Stomach (tissue), 9 donors: ENCODE results near the gene IP6K3. TPM values are rescaled to one million over a fixed set of nuclear protein-coding genes. Genes with fewer than 3 reads are reported as not detected.

Experiments used
- DNase-seq, 2 donors: peaks; one replicate each; pipeline versions ENCODE4 v3.0.0 to v3.0.0-alpha.2; 2013 to 2019
- H3K27ac ChIP-seq, 5 donors: fragments of 200-600 bp in 4 of 5; sonication (generic) in 4 of 5; one replicate each; pipeline ENCODE4 v1.5.1; 2013 to 2019; ENCODE audit warnings: mild to moderate bottlenecking in 1 of 5, moderate library complexity in 1 of 5
- H3K27me3 ChIP-seq, 3 donors: fragments of 200-600 bp; sonication (generic); one replicate each; pipeline ENCODE4 v1.5.1; 2017 to 2019; ENCODE audit warnings: mixed run types in 1 of 3
- H3K36me3 ChIP-seq, 4 donors: fragments of 200-600 bp; sonication (generic); 1 replicate in 3 of 4; 2 replicates in 1 of 4; pipeline ENCODE4 v1.5.1; 2016 to 2019
- H3K4me1 ChIP-seq, 4 donors: fragments of 200-600 bp; sonication (generic); one replicate each; pipeline ENCODE4 v1.5.1; 2016 to 2019
- H3K4me3 ChIP-seq, 4 donors: fragments of 200-600 bp; sonication (generic) in 3 of 4; one replicate each; pipeline ENCODE4 v1.5.1; 2016 to 2019; ENCODE audit warnings: mild to moderate bottlenecking in 1 of 4
- H3K9me3 ChIP-seq, 4 donors: fragments of 200-600 bp; sonication (generic); one replicate each; pipeline ENCODE4 v1.5.1; 2016 to 2019
- CTCF ChIP-seq, 7 experiments: fragments of 450-650 bp in 4 of 7; fragments of 200-600 bp in 3 of 7; sonication (generic) in 3 of 7; IDR thresholded peaks; one replicate each; pipeline ENCODE4 v1.5.1; 2016 to 2019; ENCODE audit warnings: antibody characterized with exemption in 7 of 7, control low read depth in 2 of 7, mild to moderate bottlenecking in 1 of 7
- EP300 ChIP-seq: sonication (generic); formaldehyde crosslinking; IDR thresholded peaks from one replicate; pipeline ENCODE4 v1.6.1; 2017; ENCODE audit warnings: antibody characterized with exemption
- POLR2A ChIP-seq, 4 donors: fragments of 450-650 bp; IDR thresholded peaks; one replicate each; pipeline ENCODE4 v1.6.1; 2016; ENCODE audit warnings: antibody characterized with exemption in 4 of 4, control low read depth in 2 of 4, mild to moderate bottlenecking in 1 of 4, moderate library complexity in 1 of 4
- POLR2AphosphoS5 ChIP-seq, 3 donors: sonication (generic); formaldehyde crosslinking; IDR thresholded peaks; one replicate each; pipeline ENCODE4 v1.6.1; 2016; ENCODE audit warnings: antibody characterized with exemption in 3 of 3
- WGBS, 5 donors: extraction: QIAGEN DNeasy Blood & Tissue Kit in 3 of 5; methylation state at CpG; one replicate each; pipeline versions ENCODE4 v1.1.5 to v1.1.7; 2013 to 2018; 5-methylcytosine and 5-hydroxymethylcytosine counted together
- intact Hi-C: fragments of 100-400 bp; cut with DNase I; formaldehyde crosslinking; loops from one replicate; pipeline ENCODE4 v1.15.1; 2023; ENCODE audit warnings: low total_unique reads
- polyA plus RNA-seq, 3 donors: library from polyadenylated mRNA; stranded (reverse); fragments of 200-250 nt; gene quantifications; one replicate each; pipeline ENCODE4 v1.2.3, GENCODE V29; 2013
- total RNA-seq, 5 donors: library from RNA; depleted of rRNA; stranded (reverse); fragments of >200 nt; gene quantifications; one replicate each; pipeline versions ENCODE4 v1.1.0 to v1.2.3, GENCODE V29; 2014 to 2016
- donor health status: healthy with polysubstance abuse.
- donor health status: Bipolar disorder and iron deficiency.
- donor health status: healthy.

Gene IP6K3
- total and polyA plus RNA-seq, 8 donors: 0.58 to 73.5 (median 1.9) TPM; not detected in 2

GRCh38 chr6:33742837-33743236 is 3.9 kb downstream of the IP6K3 start:
- no peak overlapping the region for H3K27ac ChIP-seq
- H3K4me3 ChIP-seq: no peak overlapping the region
- peaks cover 0 to 43% (median 6%) of the 10 kb centered on the region in 4 donors for H3K4me1 ChIP-seq
- H3K9me3 ChIP-seq: no peaks in the 10 kb centered on the region
- 72 to 82% (median 74%) methylated on average over 7 of the region's 7 CpGs for WGBS, 5 donors
- peak in 1 of 2 donors; percentile 51 for DNase-seq
- peaks cover 0 to 16% (median 0%) of the 10 kb centered on the region in 3 donors for H3K27me3 ChIP-seq
- TF ChIP-seq CTCF (IDR thresholded peaks at IDR 0.05): no peak
- TF ChIP-seq EP300: no peak
- no peak for TF ChIP-seq POLR2A (IDR thresholded peaks at IDR 0.05)
- no peak for TF ChIP-seq POLR2AphosphoS5 (IDR thresholded peaks at IDR 0.05)
- intact Hi-C loops: no loop called here
- no peaks in the 10 kb centered on the region for H3K36me3 ChIP-seq

- DNase-seq: no peak
- Histone ChIP-seq H3K4me3 (no peak overlapping the region), H3K27me3 (peaks cover 0 to 16% (median 0%) of the 10 kb centered on the region in 3 donors), H3K36me3 (no peaks in the 10 kb centered on the region), H3K9me3 (no peaks in the 10 kb centered on the region), H3K4me1 (peaks cover 0 to 43% (median 6%) of the 10 kb centered on the region in 4 donors), H3K27ac (no peak overlapping the region)
- no peak for TF ChIP-seq EP300
- no peak for TF ChIP-seq POLR2A (IDR thresholded peaks at IDR 0.05)
- no peak for TF ChIP-seq CTCF (IDR thresholded peaks at IDR 0.05)
- no peak for TF ChIP-seq POLR2AphosphoS5 (IDR thresholded peaks at IDR 0.05)
- intact Hi-C loops: no loop called here
- 52 to 77% (median 56%) methylated on average over 6 to 9 of the region's 9 CpGs for WGBS, 5 donors
Observed at GRCh38 chr6:33742092-33742491, 4.6 kb downstream of the IP6K3 start.

- Histone ChIP-seq H3K9me3 (no peaks in the 10 kb centered on the region), H3K27ac (peak overlapping the region in 3 of 5 donors; percentile 18 to 38 (median 20)), H3K27me3 (peaks cover 0 to 6% (median 0%) of the 10 kb centered on the region in 3 donors), H3K4me1 (peaks cover 0 to 37% (median 6%) of the 10 kb centered on the region in 4 donors), H3K36me3 (no peaks in the 10 kb centered on the region), H3K4me3 (no peak overlapping the region)
- TF ChIP-seq CTCF (IDR thresholded peaks at IDR 0.05) (no peak), POLR2AphosphoS5 (IDR thresholded peaks at IDR 0.05) (peak in 1 of 3 donors; percentile 47), POLR2A (IDR thresholded peaks at IDR 0.05) (no peak), EP300 (no peak)
- intact Hi-C loops: no loop called here
- 32 to 62% (median 41%) methylated on average over 5 of the region's 5 CpGs for WGBS, 5 donors
- peak; percentile 41 to 55 for DNase-seq
Observed at GRCh38 chr6:33740794-33741193, 5.9 kb downstream of the IP6K3 start.

GRCh38 chr6:33740204-33740608 is 6.5 kb downstream of the IP6K3 start:
- Histone ChIP-seq H3K36me3 (no peaks in the 10 kb centered on the region), H3K27ac (peak overlapping the region in 2 of 5 donors; percentile 18 to 38), H3K27me3 (peaks cover 0 to 6% (median 0%) of the 10 kb centered on the region in 3 donors), H3K4me3 (no peak overlapping the region), H3K4me1 (peaks cover 0 to 37% (median 6%) of the 10 kb centered on the region in 4 donors), H3K9me3 (no peaks in the 10 kb centered on the region)
- 74 to 91% (median 79%) methylated on average over 6 of the region's 6 CpGs for WGBS, 5 donors
- intact Hi-C loops: no loop called here
- no peak for TF ChIP-seq CTCF (IDR thresholded peaks at IDR 0.05)
- no peak for TF ChIP-seq POLR2AphosphoS5 (IDR thresholded peaks at IDR 0.05)
- no peak for TF ChIP-seq POLR2A (IDR thresholded peaks at IDR 0.05)
- TF ChIP-seq EP300: no peak
- peak in 1 of 2 donors; percentile 37 for DNase-seq
